Liver (tissue), 9 donors: ENCODE results near the gene EIF3I. TPM values are rescaled to one million over a fixed set of nuclear protein-coding genes. Genes with fewer than 3 reads are reported as not detected.

Experiments
- DNase-seq: peaks from one replicate; pipeline ENCODE4 v3.0.0-alpha.2; 2017; ENCODE audit warnings: low spot score
- H3K27ac ChIP-seq, 2 donors: one replicate each; pipeline ENCODE4 v1.7.0; 2013; ENCODE audit warnings: inconsistent platforms in 2 of 2, low read length in 2 of 2, control low read depth in 1 of 2, low read depth in 1 of 2, mild to moderate bottlenecking in 1 of 2
- H3K27me3 ChIP-seq, 4 donors: one replicate each; pipeline versions ENCODE4 v1.6.1 to v1.7.0; 2013; ENCODE audit warnings: low read length in 3 of 4, inconsistent platforms in 1 of 4, mild to moderate bottlenecking in 1 of 4, moderate library complexity in 1 of 4; ENCODE audit not compliant: control insufficient read depth in 4 of 4, insufficient read depth in 4 of 4
- H3K36me3 ChIP-seq, 4 donors: one replicate each; pipeline versions ENCODE4 v1.6.1 to v1.7.0; 2013; ENCODE audit warnings: low read length in 3 of 4, mild to moderate bottlenecking in 3 of 4, low read depth in 1 of 4, moderate library complexity in 1 of 4; ENCODE audit not compliant: control insufficient read depth in 4 of 4, insufficient read depth in 3 of 4
- H3K4me1 ChIP-seq, 4 donors: one replicate each; pipeline versions ENCODE4 v1.6.1 to v1.7.0; 2013; ENCODE audit warnings: low read length in 3 of 4, mild to moderate bottlenecking in 3 of 4, moderate library complexity in 1 of 4; ENCODE audit not compliant: control insufficient read depth in 4 of 4, insufficient read depth in 4 of 4
- H3K4me3 ChIP-seq, 3 donors: one replicate each; pipeline versions ENCODE4 v1.6.1 to v1.7.0; 2013; ENCODE audit warnings: low read length in 3 of 3, control low read depth in 1 of 3, low read depth in 1 of 3, mild to moderate bottlenecking in 1 of 3
- H3K9ac ChIP-seq, 2 donors: one replicate each; pipeline ENCODE4 v1.7.0; 2013; ENCODE audit warnings: low read length in 2 of 2, mild to moderate bottlenecking in 2 of 2, moderate library complexity in 2 of 2, control low read depth in 1 of 2, low read depth in 1 of 2
- H3K9me3 ChIP-seq, 4 donors: one replicate each; pipeline versions ENCODE4 v1.6.1 to v1.7.0; 2013; ENCODE audit warnings: low read length in 3 of 4; ENCODE audit not compliant: control insufficient read depth in 4 of 4
- EGR1 ChIP-seq, 2 donors: IDR thresholded peaks; 2 replicates each; pipeline ENCODE4 v1.6.1; 2016 to 2018; ENCODE audit warnings: antibody characterized with exemption in 2 of 2, low read depth in 2 of 2
- FOXA1 ChIP-seq: IDR thresholded peaks from 2 replicates; pipeline ENCODE4 v1.6.1; 2016; ENCODE audit warnings: antibody characterized with exemption
- FOXA2 ChIP-seq: IDR thresholded peaks from 2 replicates; pipeline ENCODE4 v1.6.1; 2016; ENCODE audit warnings: antibody characterized with exemption
- GABPA ChIP-seq, 2 donors: IDR thresholded peaks in 1 of 2; conservative IDR thresholded peaks in 1 of 2; 2 replicates each; pipeline ENCODE4 v1.6.1; 2016; ENCODE audit warnings: antibody characterized with exemption in 2 of 2, mild to moderate bottlenecking in 1 of 2, moderate library complexity in 1 of 2
- HNF4A ChIP-seq, 2 donors: conservative IDR thresholded peaks; 2 replicates each; pipeline ENCODE4 v1.6.1; 2016; ENCODE audit warnings: antibody characterized with exemption in 2 of 2, mild to moderate bottlenecking in 2 of 2
- HNF4G ChIP-seq: IDR thresholded peaks from 2 replicates; pipeline ENCODE4 v1.6.1; 2016; ENCODE audit warnings: antibody characterized with exemption
- JUND ChIP-seq, 2 donors: IDR thresholded peaks; 2 replicates each; pipeline ENCODE4 v1.6.1; 2016; ENCODE audit warnings: antibody characterized with exemption in 2 of 2
- NR2F2 ChIP-seq: IDR thresholded peaks from 2 replicates; pipeline ENCODE4 v1.6.1; 2016; ENCODE audit warnings: antibody characterized with exemption
- RAD21 ChIP-seq, 2 donors: IDR thresholded peaks; 2 replicates each; pipeline ENCODE4 v1.6.1; 2016; ENCODE audit warnings: antibody characterized with exemption in 2 of 2, mild to moderate bottlenecking in 2 of 2
- RXRA ChIP-seq, 2 donors: IDR thresholded peaks; 2 replicates each; pipeline ENCODE4 v1.6.1; 2017 to 2018; ENCODE audit warnings: antibody characterized with exemption in 2 of 2, mild to moderate bottlenecking in 1 of 2
- SP1 ChIP-seq: IDR thresholded peaks from 2 replicates; pipeline ENCODE4 v1.6.1; 2018; ENCODE audit warnings: antibody characterized with exemption, mild to moderate bottlenecking
- TAF1 ChIP-seq: conservative IDR thresholded peaks from 2 replicates; pipeline ENCODE4 v1.6.1; 2016; ENCODE audit warnings: antibody characterized with exemption, mild to moderate bottlenecking
- YY1 ChIP-seq: IDR thresholded peaks from 2 replicates; pipeline ENCODE4 v1.6.1; 2016; ENCODE audit warnings: antibody characterized with exemption, mild to moderate bottlenecking
- WGBS: extraction: QIAGEN DNeasy Blood & Tissue Kit; methylation state at CpG from one replicate; pipeline ENCODE4 v1.1.7; 2013; 5-methylcytosine and 5-hydroxymethylcytosine counted together
- polyA plus RNA-seq, 2 donors: library from polyadenylated mRNA; stranded (reverse) in 1 of 2; unstranded in 1 of 2; fragments of 200-250 nt in 1 of 2; fragments of >200 nt in 1 of 2; fragmentation: Nextera tagmentation in 1 of 2; extraction: Ambion mirVana in 1 of 2; gene quantifications; one replicate each; pipeline versions ENCODE4 v1.2.1 to v1.2.3, GENCODE V29; 2013 to 2015
- total RNA-seq, 2 donors: library from RNA; depleted of rRNA; stranded (reverse); fragments of >200 nt; gene quantifications; one replicate each; pipeline ENCODE4 v1.2.3, GENCODE V29; 2014
- TF ChIP-seq, protein P1 (sequence below): IDR thresholded peaks from 2 replicates; pipeline ENCODE4 v1.6.1; 2016; ENCODE audit warnings: antibody characterized with exemption, mild to moderate bottlenecking
- TF ChIP-seq, protein P2 (sequence below): IDR thresholded peaks from 2 replicates; pipeline ENCODE4 v1.6.1; 2016; ENCODE audit warnings: antibody characterized with exemption
- TF ChIP-seq, protein P3 (sequence below): IDR thresholded peaks from 2 replicates; pipeline ENCODE4 v1.6.1; 2016; ENCODE audit warnings: antibody characterized with exemption
- TF ChIP-seq, protein P4 (sequence below): fragments of 150-350 bp; IDR thresholded peaks from 2 replicates; pipeline ENCODE4 v1.5.1; 2017; ENCODE audit warnings: improper control_type of control experiment, low read depth, low read length; ENCODE audit not compliant: missing input control
- donor health status: healthy.
- donor health status: healthy.
- donor health status: healthy.
- donor health status: healthy.
- donor health status: healthy.

The EIF3I gene
- total and polyA plus RNA-seq, 4 donors = 75.0 to 114 (median 99.7) TPM

DNA sequence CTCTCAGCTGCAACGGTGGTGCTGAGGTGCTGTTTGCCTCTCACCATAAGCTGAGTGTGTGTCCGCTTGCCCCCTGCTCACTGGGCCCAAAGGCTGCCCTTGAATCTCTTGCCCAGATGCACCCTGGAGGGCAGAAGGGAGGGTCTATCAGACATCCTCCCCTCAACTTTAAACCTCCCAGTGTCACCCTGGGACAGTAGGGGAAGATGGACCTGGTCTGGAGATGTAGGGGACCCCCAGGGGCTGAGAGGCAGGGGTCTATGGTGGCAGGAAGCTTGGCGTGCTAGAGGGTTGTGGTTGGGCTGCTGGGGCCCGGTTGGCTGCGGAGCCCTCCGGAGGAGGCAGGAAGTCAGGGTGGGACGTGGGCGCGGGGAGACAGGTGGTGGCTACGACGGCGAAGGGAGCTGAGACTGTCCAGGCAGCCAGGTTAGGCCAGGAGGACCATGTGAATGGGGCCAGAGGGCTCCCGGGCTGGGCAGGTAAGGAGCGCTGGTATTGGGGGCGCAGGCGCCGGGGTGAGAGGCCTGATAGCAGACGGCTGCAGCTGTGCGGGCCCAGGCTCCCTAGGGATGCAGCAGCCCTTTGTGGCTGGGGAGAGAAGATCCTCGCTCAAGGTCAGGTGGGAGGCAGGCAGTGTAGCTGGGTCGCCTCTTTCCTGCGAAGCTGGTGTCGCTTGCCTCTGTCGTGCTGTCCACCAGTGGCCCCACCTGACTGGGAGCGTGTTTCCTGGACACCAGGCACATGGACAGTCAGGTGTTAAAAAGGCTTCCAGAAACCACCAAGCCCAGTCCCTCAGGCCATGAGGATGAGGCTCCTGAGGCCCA is 28.9 kb downstream of the EIF3I start, which contains the start of gene LCK:
Gene LCK (plus strand): TSS at position 373 of the 824 bp plus-strand sequence. CDS start 23,065 bp downstream, outside the sequence.
- Histone ChIP-seq H3K9me3 (no peaks in the 10 kb centered on the region), H3K27me3 (no peaks in the 10 kb centered on the region), H3K36me3 (no peaks in the 10 kb centered on the region), H3K4me1 (peaks cover 11 to 25% (median 12%) of the 10 kb centered on the region in 4 donors), H3K27ac (peak within 1 kb of the TSS; percentile 64 to 68), H3K4me3 (peak within 1 kb of the TSS in 1 of 3 donors; percentile 7), H3K9ac (peak within 1 kb of the TSS in 1 of 2 donors; percentile 77)
- TF ChIP-seq, protein P1, sequence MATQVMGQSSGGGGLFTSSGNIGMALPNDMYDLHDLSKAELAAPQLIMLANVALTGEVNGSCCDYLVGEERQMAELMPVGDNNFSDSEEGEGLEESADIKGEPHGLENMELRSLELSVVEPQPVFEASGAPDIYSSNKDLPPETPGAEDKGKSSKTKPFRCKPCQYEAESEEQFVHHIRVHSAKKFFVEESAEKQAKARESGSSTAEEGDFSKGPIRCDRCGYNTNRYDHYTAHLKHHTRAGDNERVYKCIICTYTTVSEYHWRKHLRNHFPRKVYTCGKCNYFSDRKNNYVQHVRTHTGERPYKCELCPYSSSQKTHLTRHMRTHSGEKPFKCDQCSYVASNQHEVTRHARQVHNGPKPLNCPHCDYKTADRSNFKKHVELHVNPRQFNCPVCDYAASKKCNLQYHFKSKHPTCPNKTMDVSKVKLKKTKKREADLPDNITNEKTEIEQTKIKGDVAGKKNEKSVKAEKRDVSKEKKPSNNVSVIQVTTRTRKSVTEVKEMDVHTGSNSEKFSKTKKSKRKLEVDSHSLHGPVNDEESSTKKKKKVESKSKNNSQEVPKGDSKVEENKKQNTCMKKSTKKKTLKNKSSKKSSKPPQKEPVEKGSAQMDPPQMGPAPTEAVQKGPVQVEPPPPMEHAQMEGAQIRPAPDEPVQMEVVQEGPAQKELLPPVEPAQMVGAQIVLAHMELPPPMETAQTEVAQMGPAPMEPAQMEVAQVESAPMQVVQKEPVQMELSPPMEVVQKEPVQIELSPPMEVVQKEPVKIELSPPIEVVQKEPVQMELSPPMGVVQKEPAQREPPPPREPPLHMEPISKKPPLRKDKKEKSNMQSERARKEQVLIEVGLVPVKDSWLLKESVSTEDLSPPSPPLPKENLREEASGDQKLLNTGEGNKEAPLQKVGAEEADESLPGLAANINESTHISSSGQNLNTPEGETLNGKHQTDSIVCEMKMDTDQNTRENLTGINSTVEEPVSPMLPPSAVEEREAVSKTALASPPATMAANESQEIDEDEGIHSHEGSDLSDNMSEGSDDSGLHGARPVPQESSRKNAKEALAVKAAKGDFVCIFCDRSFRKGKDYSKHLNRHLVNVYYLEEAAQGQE = no peak
- TF ChIP-seq, protein P2, sequence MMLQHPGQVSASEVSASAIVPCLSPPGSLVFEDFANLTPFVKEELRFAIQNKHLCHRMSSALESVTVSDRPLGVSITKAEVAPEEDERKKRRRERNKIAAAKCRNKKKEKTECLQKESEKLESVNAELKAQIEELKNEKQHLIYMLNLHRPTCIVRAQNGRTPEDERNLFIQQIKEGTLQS = no peak
- TF ChIP-seq TAF1 (no peak), RAD21 (IDR thresholded peaks at IDR 0.05) (no peak), FOXA1 (no peak), EGR1 (IDR thresholded peaks at IDR 0.05; ENCODE audit: low read depth in 2 of 2) (no peak), NR2F2 (no peak), YY1 (no peak), HNF4G (no peak)
- TF ChIP-seq, protein P3, sequence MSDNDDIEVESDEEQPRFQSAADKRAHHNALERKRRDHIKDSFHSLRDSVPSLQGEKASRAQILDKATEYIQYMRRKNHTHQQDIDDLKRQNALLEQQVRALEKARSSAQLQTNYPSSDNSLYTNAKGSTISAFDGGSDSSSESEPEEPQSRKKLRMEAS = no peak
- TF ChIP-seq, protein P4, sequence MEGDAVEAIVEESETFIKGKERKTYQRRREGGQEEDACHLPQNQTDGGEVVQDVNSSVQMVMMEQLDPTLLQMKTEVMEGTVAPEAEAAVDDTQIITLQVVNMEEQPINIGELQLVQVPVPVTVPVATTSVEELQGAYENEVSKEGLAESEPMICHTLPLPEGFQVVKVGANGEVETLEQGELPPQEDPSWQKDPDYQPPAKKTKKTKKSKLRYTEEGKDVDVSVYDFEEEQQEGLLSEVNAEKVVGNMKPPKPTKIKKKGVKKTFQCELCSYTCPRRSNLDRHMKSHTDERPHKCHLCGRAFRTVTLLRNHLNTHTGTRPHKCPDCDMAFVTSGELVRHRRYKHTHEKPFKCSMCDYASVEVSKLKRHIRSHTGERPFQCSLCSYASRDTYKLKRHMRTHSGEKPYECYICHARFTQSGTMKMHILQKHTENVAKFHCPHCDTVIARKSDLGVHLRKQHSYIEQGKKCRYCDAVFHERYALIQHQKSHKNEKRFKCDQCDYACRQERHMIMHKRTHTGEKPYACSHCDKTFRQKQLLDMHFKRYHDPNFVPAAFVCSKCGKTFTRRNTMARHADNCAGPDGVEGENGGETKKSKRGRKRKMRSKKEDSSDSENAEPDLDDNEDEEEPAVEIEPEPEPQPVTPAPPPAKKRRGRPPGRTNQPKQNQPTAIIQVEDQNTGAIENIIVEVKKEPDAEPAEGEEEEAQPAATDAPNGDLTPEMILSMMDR = no peak
- 80% methylated on average over 25 of the region's 25 CpGs for WGBS
- DNase-seq = no peak

DNA sequence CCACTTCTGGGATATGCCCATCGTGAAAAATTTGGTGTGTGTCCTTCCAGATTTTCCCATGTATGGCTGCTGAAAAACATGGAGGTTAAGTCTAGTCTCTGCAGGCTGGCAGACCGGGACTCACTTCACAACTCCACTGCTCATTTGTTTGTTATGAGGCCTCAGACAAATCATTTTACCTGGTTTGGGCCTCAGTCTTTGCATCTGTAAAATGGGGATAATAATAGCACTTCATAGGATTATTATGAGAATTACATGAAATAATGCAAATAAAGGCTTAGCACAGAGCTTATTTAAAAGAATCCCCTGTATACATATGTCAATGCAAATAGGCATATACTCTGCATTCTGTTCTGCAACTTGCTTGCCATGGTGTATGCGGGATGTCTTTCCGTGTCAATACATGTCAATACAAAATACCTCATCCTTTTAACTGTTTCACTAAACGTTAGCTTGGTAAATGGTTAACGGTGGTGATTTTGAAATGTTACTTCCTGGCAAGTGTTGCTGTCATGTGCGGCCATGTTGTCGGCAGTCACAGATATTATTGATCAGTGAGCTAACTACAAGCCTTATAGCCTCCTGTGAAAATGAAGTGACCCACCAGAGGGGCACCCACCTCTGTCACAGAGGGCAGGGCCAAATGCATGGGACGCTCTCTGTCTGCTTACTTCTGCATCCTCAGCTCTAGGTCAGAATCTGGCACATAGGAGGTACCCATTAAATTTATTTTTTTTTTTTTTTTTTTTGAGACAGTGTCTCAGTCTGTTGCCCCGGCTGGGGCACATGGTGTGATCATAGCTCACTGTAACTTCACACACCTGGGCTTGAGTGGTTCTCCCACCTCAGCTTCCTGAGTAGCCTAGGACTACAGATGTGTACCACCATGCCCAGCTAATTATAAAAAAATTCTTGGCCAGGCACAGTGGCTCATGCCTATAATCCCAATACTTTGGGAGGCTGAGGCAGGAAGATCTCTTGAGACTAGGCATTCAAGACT is 33.2 kb downstream of the EIF3I start:
- TF ChIP-seq HNF4A (conservative IDR thresholded peaks at IDR 0.05) = peak in 1 of 2 donors; percentile 40
- TF ChIP-seq, protein P1 = no peak
- TF ChIP-seq FOXA1 = peak; percentile 14
- TF ChIP-seq TAF1 = no peak
- TF ChIP-seq RAD21 (IDR thresholded peaks at IDR 0.05) = peak in 1 of 2 donors; percentile 41
- TF ChIP-seq EGR1 (IDR thresholded peaks at IDR 0.05; ENCODE audit: low read depth in 2 of 2) = no peak
- TF ChIP-seq FOXA2 = peak; percentile 55
- peak; percentile 97 for TF ChIP-seq YY1
- TF ChIP-seq HNF4G = no peak
- TF ChIP-seq SP1 = peak; percentile 55
- peak; percentile 26 to 29 for TF ChIP-seq JUND (IDR thresholded peaks at IDR 0.05)
- no peak for TF ChIP-seq NR2F2
- peak; percentile 38 to 46 for TF ChIP-seq RXRA (IDR thresholded peaks at IDR 0.05)
- TF ChIP-seq, protein P3 = peak; percentile 21
- peak in 1 of 2 donors; percentile 30 for TF ChIP-seq GABPA (IDR thresholded peaks at IDR 0.05 in 1 of 2, conservative IDR thresholded peaks at IDR 0.05 in 1 of 2)
- 41% methylated on average over 10 of the region's 10 CpGs for WGBS
- peak overlapping the region in 1 of 2 donors; percentile 4 for H3K27ac ChIP-seq
- no peaks in the 10 kb centered on the region for H3K27me3 ChIP-seq
- H3K4me3 ChIP-seq = no peak overlapping the region
- DNase-seq = no peak
- no peaks in the 10 kb centered on the region for H3K9me3 ChIP-seq
- no peaks in the 10 kb centered on the region for H3K36me3 ChIP-seq
- H3K9ac ChIP-seq = no peak overlapping the region
- peaks cover 2 to 13% (median 7%) of the 10 kb centered on the region in 4 donors for H3K4me1 ChIP-seq
